NCI-H2227 treated with DMSO at 0.1 percent for 48 hours (cell line): Measurements from ENCODE around the gene CLNK.
"Not testable (repeated sequence)": the region's sequence is repeated elsewhere in the genome, so short reads cannot be mapped to it uniquely, and the experiment has no call there.

Experiments used
- DNase-seq: peaks from one replicate; lab custom pipeline; 2025; lab: John Stamatoyannopoulos, UW

Gene CLNK

GRCh38 chr4:10576236-10576635, 108.3 kb downstream of the CLNK start:
- no peak for DNase-seq

- DNase-seq = no peak
Measured at GRCh38 chr4:10575414-10575813, 109.2 kb downstream of the CLNK start.

GRCh38 chr4:10574553-10574952, 110.0 kb downstream of the CLNK start:
- not testable (repeated sequence) for DNase-seq

GRCh38 chr4:10571909-10572308, 112.7 kb downstream of the CLNK start:
- DNase-seq = no peak

- no peak for DNase-seq
Measured at GRCh38 chr4:10569491-10569890, 115.1 kb downstream of the CLNK start.

- no peak for DNase-seq
Measured at GRCh38 chr4:10567766-10568165, 116.8 kb downstream of the CLNK start.

GRCh38 chr4:10565166-10565780, 119.3 kb downstream of the CLNK start:
- no peak for DNase-seq

GRCh38 chr4:10554694-10555093, 129.9 kb downstream of the CLNK start:
- peak; percentile 44 for DNase-seq

GRCh38 chr4:10554121-10554520, 130.4 kb downstream of the CLNK start:
- no peak for DNase-seq

- no peak for DNase-seq
Measured at GRCh38 chr4:10552591-10553280, 131.8 kb downstream of the CLNK start.

GRCh38 chr4:10535912-10536311, 148.7 kb downstream of the CLNK start:
- DNase-seq = no peak

GRCh38 chr4:10534820-10535219, 149.7 kb downstream of the CLNK start:
- no peak for DNase-seq

- no peak for DNase-seq
Measured at GRCh38 chr4:10532155-10532554, 152.4 kb downstream of the CLNK start.

GRCh38 chr4:10530137-10530786, 154.3 kb downstream of the CLNK start:
- DNase-seq = no peak

- DNase-seq = no peak
Measured at GRCh38 chr4:10529291-10530136, 155.1 kb downstream of the CLNK start.

GRCh38 chr4:10527438-10527837, 157.1 kb downstream of the CLNK start:
- DNase-seq = no peak

- DNase-seq = no peak
Measured at GRCh38 chr4:10526429-10527222, 157.9 kb downstream of the CLNK start.

GRCh38 chr4:10524196-10524833, 160.3 kb downstream of the CLNK start:
- DNase-seq = no peak

GRCh38 chr4:10521424-10521823, 163.1 kb downstream of the CLNK start:
- no peak for DNase-seq

- DNase-seq = no peak
Measured at GRCh38 chr4:10509733-10510132, 174.8 kb downstream of the CLNK start.

GRCh38 chr4:10506077-10506476, 178.5 kb downstream of the CLNK start:
- no peak for DNase-seq
